ENCODE results near the gene CCDC92B. TPM values are rescaled to one million over a fixed set of nuclear protein-coding genes. Genes with fewer than 3 reads are reported as not detected.

The CCDC92B gene
- total and polyA plus RNA-seq, 2 of the 4 experiments (the other 2 are of a cell fraction): not detected

DNA sequence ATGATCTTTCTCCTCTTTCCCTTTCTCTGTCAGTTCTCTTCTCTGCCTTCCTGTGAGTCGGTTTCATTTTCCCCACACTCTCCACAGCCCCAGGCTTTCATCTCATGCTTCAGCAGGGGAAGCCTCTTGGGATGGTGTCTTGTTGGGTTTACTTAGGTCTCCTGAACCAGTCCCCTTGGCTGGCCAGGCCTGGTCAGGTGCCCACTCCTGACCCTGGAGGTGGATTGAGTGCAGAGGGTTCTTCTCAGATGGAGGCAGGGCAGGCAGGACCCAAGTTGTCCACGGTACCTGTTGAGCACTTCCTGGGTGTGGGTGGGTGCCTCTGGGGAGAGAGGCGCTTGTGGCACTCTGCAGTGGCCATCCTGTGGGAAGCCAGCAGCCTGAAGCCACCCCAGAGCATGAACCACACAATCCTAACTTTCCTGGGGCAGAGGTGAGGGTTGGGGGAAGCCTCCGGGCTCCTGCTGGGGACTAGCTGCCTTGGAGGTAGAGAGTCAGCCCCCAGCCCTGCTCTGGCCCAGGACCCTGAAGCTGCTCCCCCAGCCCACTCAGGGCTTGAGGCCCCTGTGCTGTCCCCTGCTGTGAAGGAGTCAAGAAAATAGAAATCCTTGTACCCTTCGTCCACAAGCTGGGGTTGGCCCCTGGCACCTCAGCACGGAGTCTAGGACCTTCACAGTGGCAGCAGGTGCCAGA lies 44.8 kb upstream of the CCDC92B start:
- H2AK5ac ChIP-seq (ENCODE audit: low read depth, low read length): no peak overlapping the region
- no peaks in the 10 kb centered on the region for H3K79me1 ChIP-seq (ENCODE audit: low read depth in 1 of 2, low read length in 2 of 2)
- H3K27ac ChIP-seq (ENCODE audit: insufficient read depth, low read length): no peak overlapping the region
- no peak overlapping the region for H4K5ac ChIP-seq (ENCODE audit: low read depth, low read length)
- no peak overlapping the region for H2AK9ac ChIP-seq (replicated peaks; ENCODE audit: low read depth, low read length, poor library complexity)
- H2BK20ac ChIP-seq (ENCODE audit: low read depth, low read length): no peak overlapping the region
- H3K23ac ChIP-seq (ENCODE audit: low read depth, low read length): no peak overlapping the region
- TF ChIP-seq BHLHE40 (IDR thresholded peaks at IDR 0.05; ENCODE audit: low read depth, low read length): no peak
- TF ChIP-seq FOS (IDR thresholded peaks at IDR 0.05; ENCODE audit: low read depth, low read length): no peak
- TF ChIP-seq CHD1 (IDR thresholded peaks at IDR 0.05; ENCODE audit: low read depth, low read length): no peak
- TF ChIP-seq, protein P1, sequence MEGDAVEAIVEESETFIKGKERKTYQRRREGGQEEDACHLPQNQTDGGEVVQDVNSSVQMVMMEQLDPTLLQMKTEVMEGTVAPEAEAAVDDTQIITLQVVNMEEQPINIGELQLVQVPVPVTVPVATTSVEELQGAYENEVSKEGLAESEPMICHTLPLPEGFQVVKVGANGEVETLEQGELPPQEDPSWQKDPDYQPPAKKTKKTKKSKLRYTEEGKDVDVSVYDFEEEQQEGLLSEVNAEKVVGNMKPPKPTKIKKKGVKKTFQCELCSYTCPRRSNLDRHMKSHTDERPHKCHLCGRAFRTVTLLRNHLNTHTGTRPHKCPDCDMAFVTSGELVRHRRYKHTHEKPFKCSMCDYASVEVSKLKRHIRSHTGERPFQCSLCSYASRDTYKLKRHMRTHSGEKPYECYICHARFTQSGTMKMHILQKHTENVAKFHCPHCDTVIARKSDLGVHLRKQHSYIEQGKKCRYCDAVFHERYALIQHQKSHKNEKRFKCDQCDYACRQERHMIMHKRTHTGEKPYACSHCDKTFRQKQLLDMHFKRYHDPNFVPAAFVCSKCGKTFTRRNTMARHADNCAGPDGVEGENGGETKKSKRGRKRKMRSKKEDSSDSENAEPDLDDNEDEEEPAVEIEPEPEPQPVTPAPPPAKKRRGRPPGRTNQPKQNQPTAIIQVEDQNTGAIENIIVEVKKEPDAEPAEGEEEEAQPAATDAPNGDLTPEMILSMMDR (conservative IDR thresholded peaks at IDR 0.05; ENCODE audit: low read depth, low read length): no peak
- no peak for TF ChIP-seq MAFK (IDR thresholded peaks at IDR 0.05; ENCODE audit: low read depth, low read length)
- no peak for TF ChIP-seq RAD21 (IDR thresholded peaks at IDR 0.05; ENCODE audit: low read length)
- no peak for TF ChIP-seq CEBPB (IDR thresholded peaks at IDR 0.05; ENCODE audit: low read depth, low read length)
- TF ChIP-seq SMC3 (IDR thresholded peaks at IDR 0.05; ENCODE audit: low read depth, low read length): no peak
- TF ChIP-seq MAZ (IDR thresholded peaks at IDR 0.05; ENCODE audit: borderline replicate concordance, low read depth, low read length): no peak
- TF ChIP-seq, protein P2, sequence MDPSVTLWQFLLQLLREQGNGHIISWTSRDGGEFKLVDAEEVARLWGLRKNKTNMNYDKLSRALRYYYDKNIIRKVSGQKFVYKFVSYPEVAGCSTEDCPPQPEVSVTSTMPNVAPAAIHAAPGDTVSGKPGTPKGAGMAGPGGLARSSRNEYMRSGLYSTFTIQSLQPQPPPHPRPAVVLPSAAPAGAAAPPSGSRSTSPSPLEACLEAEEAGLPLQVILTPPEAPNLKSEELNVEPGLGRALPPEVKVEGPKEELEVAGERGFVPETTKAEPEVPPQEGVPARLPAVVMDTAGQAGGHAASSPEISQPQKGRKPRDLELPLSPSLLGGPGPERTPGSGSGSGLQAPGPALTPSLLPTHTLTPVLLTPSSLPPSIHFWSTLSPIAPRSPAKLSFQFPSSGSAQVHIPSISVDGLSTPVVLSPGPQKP (IDR thresholded peaks at IDR 0.05; ENCODE audit: borderline replicate concordance, low read depth, low read length): no peak
- TF ChIP-seq, protein P3, sequence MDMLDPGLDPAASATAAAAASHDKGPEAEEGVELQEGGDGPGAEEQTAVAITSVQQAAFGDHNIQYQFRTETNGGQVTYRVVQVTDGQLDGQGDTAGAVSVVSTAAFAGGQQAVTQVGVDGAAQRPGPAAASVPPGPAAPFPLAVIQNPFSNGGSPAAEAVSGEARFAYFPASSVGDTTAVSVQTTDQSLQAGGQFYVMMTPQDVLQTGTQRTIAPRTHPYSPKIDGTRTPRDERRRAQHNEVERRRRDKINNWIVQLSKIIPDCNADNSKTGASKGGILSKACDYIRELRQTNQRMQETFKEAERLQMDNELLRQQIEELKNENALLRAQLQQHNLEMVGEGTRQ (IDR thresholded peaks at IDR 0.05; ENCODE audit: low read depth, low read length): no peak
- TF ChIP-seq MXI1 (IDR thresholded peaks at IDR 0.05; ENCODE audit: borderline replicate concordance, low read depth, low read length): no peak
- no peak for TF ChIP-seq RFX5 (IDR thresholded peaks at IDR 0.05; ENCODE audit: low read depth, low read length)
- no peak for TF ChIP-seq NFE2L2 (IDR thresholded peaks at IDR 0.05; ENCODE audit: low read depth, low read length)
- no peak for TF ChIP-seq RCOR1 (IDR thresholded peaks at IDR 0.05; ENCODE audit: insufficient replicate concordance, low read length)
- TF ChIP-seq POLR2A (IDR thresholded peaks at IDR 0.05; ENCODE audit: low read depth, low read length): no peak
- BruUV-seq (replicated peaks): no TSS peak
- no peak overlapping the region for H3K18ac ChIP-seq (ENCODE audit: low read depth, low read length)
- H3K4ac ChIP-seq (ENCODE audit: low read depth, low read length): no peak overlapping the region
- H3K4me1 ChIP-seq (ENCODE audit: control insufficient read depth, insufficient read depth, low read length): no peaks in the 10 kb centered on the region
- dilution Hi-C loops (cut with HindIII; ENCODE audit: low sequenced_read_pairs, unreplicated experiment) (no loop called here), in situ Hi-C loops (cut with MboI; ENCODE audit: low sequenced_read_pairs) (no loop called here), intact Hi-C loops (cut with micrococcal nuclease) (no loop called here)
- H2BK15ac ChIP-seq (ENCODE audit: low read depth, low read length): no peak overlapping the region
- no peaks in the 10 kb centered on the region for H3K36me3 ChIP-seq (ENCODE audit: control insufficient read depth, insufficient read depth, low read length)
- H2BK5ac ChIP-seq (ENCODE audit: low read depth, low read length, poor library complexity, severe bottlenecking): no peak overlapping the region
- POLR2A ChIA-PET (ENCODE audit: unreplicated experiment): no interaction called here
- H3K14ac ChIP-seq (replicated peaks; ENCODE audit: low read depth, low read length): no peak overlapping the region
- no peak overlapping the region for H4K91ac ChIP-seq (ENCODE audit: insufficient read depth, low read depth, low read length)
- no peaks in the 10 kb centered on the region for H3K9me3 ChIP-seq (ENCODE audit: control insufficient read depth, insufficient read depth, low read length)
- no CpG with 5 or more reads among the region's 6 CpGs for WGBS, 2 experiments (ENCODE audit: extremely low coverage in 2 of 2, insufficient read length in 1 of 2)
- no peak overlapping the region for H3K4me2 ChIP-seq (ENCODE audit: low read depth, low read length)
- DNase-seq: no peak
- no peak overlapping the region for H3K4me3 ChIP-seq (ENCODE audit: insufficient read depth, low read depth, low read length)
- CTCF ChIA-PET: no interaction called here
- H4K20me1 ChIP-seq (ENCODE audit: insufficient read depth, low read length): no peaks in the 10 kb centered on the region; the same call in 1 of the 2 replicates
- H2BK120ac ChIP-seq (ENCODE audit: low read depth, low read length): no peak overlapping the region
- H2AFZ ChIP-seq (replicated peaks; ENCODE audit: low read length, poor library complexity): no peak overlapping the region
- H3K56ac ChIP-seq (ENCODE audit: extremely low read depth, insufficient read depth, low read length): no peak overlapping the region
- no peak overlapping the region for H3K9ac ChIP-seq (ENCODE audit: low read depth, low read length)
- no peak; the same call in 1 of the 2 replicates for ATAC-seq (ENCODE audit: low read depth)
- H4K8ac ChIP-seq (ENCODE audit: low read depth in 2 of 2, low read length in 2 of 2): no peak overlapping the region
- peaks cover 22% of the 10 kb centered on the region for H3K27me3 ChIP-seq (ENCODE audit: control insufficient read depth, insufficient read depth, low read length)
- H3K9me1 ChIP-seq (ENCODE audit: insufficient read depth, low read length): no peaks in the 10 kb centered on the region

Data from IMR-90 (cell line).